GM19193 (cell line): ENCODE results near the gene CEACAM16.

ENCODE experiments used
- POLR2A ChIP-seq: IDR thresholded peaks from 4 replicates; pipeline ENCODE4 v1.6.1; 2011; ENCODE audit not compliant: insufficient read depth, insufficient read length; ENCODE audit errors: extremely low read depth

The CEACAM16 gene

DNA sequence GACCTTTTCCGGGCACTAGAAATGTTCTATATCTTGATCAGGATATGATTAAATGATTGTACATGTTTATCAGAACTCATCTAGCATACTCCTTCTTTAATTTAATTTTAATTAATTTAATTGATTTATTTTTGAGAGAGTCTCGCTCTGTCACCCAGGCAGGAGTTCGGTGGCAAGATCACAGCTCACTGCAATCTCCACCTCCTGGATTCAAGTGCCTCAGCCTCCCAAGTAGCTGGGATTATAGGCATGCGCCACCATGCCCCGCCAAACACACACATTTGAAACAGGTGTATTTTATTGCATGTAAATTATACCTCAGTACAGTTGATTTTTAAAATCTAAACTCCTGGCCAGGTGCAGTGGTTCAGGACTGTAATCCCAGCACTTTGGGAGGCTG, 32.1 kb downstream of the CEACAM16 start:
- no peak for TF ChIP-seq POLR2A

GRCh38 chr19:44731622-44732021, 32.7 kb downstream of the CEACAM16 start:
- no peak for TF ChIP-seq POLR2A

DNA sequence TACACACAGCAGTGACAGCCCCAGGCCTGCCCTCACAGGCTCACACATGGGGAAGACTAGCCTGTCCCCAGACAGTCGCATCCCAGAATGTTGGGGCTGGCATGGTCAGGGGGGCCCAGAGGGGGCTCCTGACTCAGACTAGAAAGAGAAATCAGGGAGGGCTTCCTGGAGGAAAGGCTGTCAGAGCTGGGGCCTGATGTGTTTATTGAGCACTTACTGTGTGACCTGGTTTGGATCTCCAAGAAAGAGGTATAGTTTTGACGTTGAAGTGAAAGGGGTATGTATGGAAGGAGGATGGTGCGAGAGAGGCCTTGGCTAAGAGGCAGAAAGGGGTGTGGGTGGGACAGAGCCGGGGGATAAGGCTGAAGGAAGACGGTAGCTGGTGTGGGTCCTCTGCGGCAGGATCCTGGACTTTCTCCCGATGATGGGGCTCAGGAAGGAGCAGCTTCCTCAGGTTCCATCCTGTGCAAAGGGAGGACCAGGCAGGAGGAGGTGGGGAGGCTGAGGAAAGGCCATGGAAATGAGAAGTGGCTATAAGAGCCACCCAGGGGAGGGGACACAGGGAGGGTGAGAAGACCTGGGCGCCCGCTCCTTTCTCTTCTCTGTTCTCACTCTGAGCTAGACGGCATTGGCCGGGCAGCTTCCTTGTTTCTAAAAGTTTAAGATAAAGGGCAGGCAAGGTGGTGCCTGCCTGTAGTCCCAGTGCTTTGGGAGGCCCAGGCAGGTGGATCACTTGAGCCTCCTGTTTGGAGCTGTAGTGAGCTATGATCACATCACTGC, 33.5 kb downstream of the CEACAM16 start:
- TF ChIP-seq POLR2A: no peak

DNA sequence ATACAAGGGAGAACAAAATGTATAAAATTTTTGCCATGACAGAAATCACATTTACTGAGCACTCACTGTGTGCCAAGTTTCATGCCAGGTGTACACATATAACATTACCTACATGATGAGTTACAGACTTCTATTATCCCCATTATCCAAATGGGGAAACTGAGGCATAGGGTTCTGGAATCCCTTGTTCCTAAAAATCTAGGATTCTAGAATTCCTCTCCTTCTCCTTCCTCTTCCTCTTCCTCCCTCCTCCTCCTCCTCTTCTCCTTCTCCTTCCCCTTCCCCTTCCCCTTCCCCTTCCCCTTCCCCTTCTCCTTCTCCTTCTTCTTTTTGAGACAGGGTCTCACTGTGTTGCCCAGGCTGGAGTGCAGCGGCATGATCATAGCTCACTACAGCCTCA, 35.4 kb downstream of the CEACAM16 start:
- no peak for TF ChIP-seq POLR2A

GRCh38 chr19:44735011-44735410, 36.1 kb downstream of the CEACAM16 start:
- no peak for TF ChIP-seq POLR2A

- no peak for TF ChIP-seq POLR2A
Measured at GRCh38 chr19:44737238-44738071, 38.5 kb downstream of the CEACAM16 start.

DNA sequence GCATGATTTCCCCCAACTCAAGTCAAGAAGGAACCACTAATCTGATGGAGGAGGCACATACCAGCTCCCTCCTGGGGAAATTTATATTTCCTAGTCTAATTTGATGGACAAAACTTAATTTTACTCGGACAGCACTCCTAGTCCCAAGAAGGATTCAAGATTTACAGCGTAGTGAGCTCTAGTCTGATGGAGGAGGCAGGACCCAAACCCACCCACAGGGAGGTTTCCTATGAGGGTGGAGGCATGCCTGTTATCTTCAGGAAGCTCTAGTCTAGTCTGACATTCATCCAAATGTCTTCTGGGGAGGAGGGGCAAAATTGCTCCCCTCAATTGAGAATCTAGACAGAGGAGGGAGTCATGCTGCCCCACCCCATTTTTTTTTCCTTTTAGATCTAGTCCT, 39.2 kb downstream of the CEACAM16 start:
- no peak for TF ChIP-seq POLR2A

DNA sequence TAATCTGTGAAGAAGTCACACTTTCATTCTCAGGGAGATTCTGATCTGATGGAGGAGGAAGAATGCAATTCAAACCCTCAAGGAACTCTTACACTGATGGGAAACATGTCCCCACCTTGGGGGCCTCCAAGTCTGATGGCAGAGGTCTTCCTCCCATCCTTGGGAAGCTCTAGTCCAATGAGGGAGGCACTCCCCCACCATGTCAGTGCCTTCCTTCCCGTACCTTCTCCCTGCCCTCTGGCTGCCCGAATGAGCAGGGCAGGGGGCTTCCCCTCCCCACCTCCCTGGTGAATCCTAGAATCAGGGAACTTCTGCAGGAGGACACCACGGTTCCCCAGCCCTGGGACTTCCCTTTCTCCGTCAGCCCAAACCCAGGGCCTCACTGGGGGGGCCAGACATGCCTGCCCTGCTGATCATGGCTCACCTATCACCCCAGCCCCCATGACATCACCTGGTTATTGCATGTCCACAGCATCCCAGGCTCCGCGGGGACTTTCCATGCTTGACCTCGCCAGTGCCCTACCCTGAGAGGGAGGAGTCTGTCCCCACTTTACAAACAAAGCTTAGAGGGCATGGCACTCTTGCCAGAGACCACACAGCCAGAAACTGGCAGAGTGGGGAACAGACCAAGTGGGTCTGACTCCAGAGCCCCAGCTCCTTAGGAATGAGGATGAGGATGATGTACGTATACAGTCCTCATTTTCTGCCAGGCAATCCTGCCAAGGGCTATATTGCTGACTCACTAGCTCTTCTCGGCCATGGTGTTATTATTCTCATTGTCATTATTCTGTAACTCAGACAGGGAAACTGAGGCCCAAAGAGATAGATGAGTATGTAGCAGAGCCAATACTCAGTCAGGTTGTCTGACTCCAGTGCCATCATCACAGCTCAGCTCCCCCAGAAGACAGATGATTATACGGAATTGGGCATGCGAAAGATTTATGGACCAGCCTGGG, 39.9 kb downstream of the CEACAM16 start:
- no peak for TF ChIP-seq POLR2A

DNA sequence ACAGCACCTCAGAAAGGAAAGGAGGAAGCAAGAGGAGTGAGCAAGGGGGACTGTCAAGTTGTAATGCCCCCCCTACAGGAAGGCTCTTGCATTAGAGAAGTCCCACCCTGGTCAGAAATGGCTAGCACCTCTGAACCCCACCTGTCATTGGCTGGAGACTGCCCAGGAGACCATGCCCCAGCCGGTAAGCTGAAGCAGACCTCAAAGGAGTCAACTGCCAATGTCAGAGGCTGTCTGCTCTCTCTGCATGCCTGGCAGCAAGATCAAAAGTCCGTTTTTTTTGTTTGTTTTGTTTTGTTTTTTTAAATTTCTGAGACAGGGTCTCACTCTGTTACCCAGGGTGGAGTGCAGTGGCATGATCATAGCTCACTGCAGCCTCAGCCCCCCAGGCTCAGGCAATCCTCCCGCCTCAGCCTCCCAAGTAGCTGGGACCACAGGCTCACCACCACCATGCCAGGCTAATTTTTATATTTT, 41.4 kb downstream of the CEACAM16 start:
- no peak for TF ChIP-seq POLR2A

DNA sequence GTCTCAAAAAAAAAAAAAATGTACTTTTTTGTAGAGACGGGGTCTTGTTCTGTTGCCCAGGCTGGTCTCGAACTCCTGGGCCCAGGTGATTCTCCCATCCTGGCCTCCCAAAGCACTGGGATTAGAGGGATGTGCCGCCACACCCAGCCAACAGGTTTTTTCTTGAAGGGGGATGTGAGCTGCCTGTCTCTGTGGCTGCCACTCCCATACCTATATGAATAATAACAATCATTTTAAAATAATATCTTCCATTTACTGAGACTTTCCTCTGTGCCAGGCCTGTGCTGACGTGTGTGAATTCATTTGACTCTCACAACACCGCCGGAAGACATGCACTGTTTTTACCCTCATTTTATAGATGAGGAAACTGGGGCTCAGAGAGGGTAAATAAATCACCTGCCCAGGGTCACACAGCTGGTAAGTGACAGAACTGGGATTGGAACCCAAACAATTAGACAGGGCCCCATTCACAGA, 42.3 kb downstream of the CEACAM16 start:
- no peak for TF ChIP-seq POLR2A

DNA sequence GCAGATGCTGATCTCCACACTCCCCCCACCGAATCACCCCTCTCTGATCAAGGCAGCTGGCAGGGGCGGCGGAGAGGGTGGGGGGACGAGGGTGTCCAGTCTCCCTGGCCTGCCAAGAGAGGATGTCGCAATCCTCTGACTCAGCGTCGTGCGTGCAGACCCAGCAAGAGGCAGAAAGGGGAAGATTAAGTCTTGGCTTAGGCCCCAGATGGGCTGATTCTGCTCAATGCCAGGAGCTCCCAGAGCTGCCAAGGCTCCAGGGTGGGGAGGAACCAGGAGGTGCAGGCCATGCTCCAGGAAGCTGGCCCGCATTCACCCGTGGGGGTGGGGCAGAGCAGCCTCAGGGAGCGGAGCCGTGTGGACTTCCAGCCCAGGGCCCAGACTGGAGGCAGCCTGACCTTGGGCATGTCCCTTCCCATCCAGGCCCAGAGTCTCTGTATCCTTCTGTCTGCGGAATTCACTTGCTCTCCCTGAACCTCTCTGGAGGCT, 42.9 kb downstream of the CEACAM16 start:
- no peak for TF ChIP-seq POLR2A

DNA sequence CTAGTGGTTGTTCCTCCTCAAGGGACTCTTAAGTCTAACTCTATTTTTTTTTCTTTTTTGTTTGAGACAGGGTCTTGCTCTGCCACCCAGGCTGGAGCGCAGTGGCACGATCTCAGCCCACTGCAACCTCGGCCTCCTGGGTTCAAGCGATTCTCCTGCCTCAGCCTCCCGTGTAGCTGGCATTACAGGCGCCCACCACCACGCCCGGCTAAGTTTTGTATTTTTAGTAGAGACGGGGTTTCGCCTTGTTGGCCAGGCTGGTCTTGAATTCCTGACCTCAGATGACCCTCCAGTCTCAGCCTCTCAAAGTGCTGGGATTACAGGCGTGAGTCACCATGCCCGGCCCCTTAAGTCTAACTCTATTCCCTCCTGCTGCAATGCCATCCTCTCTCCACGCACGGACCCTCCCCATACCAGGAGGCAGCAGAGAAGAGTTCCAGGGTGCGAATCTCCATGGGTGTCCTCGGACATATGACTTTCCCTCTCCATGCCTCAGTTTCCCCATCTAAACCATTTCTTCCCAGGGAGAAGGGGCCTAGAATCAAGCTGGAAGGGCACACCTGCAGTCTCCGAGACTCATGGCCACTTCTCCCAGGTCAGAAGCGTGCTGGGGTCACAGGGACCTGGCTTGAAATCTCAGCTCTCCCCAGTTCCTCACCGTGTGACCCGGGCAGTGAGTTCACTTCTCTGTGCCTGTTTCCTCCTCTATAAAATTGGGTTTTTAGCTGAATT, 43.5 kb downstream of the CEACAM16 start:
- no peak for TF ChIP-seq POLR2A

- no peak for TF ChIP-seq POLR2A
Measured at GRCh38 chr19:44744871-44745332, 46.0 kb downstream of the CEACAM16 start.
